GM04504 (cell line): ENCODE data around the gene ZNF735.
"Not testable (repeated sequence)": the region's sequence is repeated elsewhere in the genome, so short reads cannot be mapped to it uniquely, and the experiment has no call there.

Experiments used
- DNase-seq: peaks from one replicate; pipeline ENCODE4 v3.0.0-alpha.2; 2012; ENCODE audit warnings: low read depth

Gene ZNF735

GRCh38 chr7:64206903-64207302 lies at the start of gene ZNF735:
ZNF735 (plus strand) TSS chr7:64207203; CDS start chr7:64207203, 0 bp downstream.
- no peak for DNase-seq

DNA sequence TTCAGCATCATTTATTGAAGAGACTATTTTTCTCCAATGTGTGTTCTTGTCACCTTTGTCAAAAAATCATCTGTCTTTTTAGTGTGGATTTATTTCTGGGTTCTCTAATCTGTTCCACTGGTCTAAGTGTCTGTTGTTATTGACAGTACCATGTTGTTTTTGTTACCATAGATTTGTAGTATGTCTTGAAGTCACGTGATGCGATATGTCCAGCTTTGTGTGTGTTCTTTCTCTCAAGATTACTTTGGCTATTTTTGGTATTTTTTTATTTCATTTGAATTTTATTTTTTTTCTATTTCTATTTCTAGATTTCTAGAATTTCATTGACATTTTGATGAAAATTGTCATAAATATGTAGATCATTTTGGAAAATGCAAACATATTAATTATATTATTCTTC lies 36.0 kb upstream of the ZNF735 start:
- DNase-seq, result not testable (repeated sequence)

DNA sequence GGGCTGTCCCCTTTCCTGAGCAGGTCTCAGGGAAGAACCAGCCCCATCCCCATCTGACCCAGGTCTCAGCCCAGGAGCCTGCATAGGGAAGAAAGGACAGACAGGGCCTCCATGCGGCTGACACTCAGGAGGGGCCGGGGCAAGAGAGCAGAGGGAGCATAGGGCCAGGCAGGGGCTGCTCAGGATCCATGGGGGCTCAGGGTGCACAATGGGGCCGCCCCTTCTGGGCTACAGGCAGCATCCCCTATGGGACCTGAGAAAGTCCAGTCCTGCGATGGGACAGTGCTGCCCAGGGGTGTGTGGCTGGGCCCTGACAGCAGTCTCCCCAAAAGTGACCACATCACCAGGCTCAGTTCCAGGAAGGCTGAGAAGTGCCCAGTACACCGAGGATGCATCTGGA lies 32.7 kb upstream of the ZNF735 start:
- no peak for DNase-seq

DNA sequence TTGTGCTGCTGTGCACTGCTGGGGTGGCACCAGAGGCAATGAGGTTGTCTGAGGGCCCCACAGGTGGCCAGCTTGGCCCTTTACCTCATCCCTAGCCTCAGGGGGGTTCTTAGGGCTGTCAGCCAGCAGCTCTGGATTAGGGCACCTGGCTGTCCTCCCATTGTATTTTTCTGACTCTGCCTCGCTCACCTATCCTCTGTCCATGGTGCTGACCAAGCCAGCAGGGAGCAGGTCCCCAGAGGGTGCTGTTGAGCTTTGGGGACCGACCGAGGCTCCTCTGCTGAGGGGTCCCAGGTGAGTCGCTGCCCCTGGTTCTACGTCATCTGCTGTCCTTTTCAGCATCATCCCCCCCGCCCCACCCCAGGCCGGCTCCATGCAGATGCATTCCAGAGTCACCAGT lies 32.1 kb upstream of the ZNF735 start:
- DNase-seq, result no peak

DNA sequence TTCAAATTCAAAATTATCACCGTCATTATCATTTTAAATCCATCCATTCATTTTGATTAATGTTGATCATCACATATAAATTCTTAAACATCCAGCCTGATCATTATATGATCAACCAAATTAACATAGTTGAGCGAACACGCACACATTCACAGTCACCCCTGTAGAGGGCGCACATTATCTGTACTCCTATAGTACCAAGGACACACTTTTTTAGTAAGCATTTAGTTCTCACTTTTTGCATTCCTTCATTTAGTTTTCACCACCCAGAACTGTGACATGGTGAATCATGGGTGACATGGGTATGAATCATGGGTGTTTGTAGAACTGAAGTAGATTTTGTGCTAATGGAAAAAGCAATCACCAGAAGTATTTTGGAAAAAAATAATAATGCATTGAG lies 26.0 kb upstream of the ZNF735 start:
- no peak for DNase-seq

- DNase-seq, result no peak
Measured at GRCh38 chr7:64181586-64181985, 25.4 kb upstream of the ZNF735 start.

- DNase-seq, result no peak
Measured at GRCh38 chr7:64182036-64182790, 24.8 kb upstream of the ZNF735 start.

DNA sequence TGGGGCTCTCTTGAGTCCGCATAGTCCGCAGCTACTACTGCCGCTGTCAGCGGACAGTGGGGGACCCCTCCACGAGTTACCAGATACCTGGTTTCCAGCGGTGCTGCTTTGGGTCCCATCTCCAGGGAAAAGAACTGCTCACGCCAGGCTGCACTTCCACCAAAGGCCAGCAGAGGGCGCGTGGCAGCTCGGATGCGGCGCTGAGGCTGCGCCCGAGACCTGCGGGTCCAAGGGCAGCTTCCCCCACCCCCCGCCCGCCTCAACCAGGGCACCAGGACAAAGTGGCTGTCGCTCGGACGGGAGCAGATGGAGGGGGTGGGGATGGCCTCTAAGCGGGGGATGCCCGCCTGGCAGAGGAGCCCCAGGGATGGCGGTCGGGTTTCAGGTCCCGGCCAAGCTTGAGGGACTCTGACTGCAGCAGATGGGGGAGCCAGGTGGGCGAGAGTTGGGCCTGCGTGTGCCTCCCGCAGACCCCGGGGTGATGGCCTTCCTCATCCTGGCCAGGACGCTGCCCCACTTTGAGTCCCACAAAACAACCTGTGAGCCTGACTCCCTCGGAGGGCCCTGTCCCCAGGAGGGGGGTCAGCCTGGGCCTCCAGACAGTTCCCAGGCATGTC lies 23.8 kb upstream of the ZNF735 start:
- DNase-seq, result no peak

DNA sequence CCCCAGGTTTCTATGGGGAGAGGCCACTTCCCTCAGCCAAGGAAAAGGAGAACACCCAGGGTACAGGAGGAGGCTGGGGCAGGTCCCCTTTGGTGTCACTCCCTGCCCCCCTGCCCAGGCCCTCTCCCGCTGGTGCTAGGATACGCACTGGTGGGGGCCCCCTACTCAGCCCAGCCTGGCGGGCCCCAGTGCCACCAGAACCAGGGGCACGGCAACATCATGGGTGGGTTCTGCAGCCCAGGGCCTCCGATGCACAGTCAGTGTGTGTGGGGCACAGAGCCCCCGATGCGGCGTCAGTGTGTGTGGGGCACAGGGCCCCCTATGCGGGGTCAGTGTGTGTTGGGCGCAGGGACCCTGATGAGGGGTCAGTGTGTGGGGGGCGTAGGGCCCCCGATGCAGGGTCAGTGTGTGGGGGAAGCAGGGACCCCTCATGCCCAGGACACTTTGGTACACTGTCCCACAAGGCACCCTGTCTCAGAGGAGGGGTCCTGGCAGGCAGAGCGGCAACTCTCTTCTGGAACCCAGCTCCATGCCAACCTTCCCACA lies 23.1 kb upstream of the ZNF735 start:
- DNase-seq, result no peak

GRCh38 chr7:64184376-64184775 lies 22.6 kb upstream of the ZNF735 start:
- DNase-seq, result no peak

GRCh38 chr7:64187408-64187807 lies 19.6 kb upstream of the ZNF735 start:
- DNase-seq, result no peak

DNA sequence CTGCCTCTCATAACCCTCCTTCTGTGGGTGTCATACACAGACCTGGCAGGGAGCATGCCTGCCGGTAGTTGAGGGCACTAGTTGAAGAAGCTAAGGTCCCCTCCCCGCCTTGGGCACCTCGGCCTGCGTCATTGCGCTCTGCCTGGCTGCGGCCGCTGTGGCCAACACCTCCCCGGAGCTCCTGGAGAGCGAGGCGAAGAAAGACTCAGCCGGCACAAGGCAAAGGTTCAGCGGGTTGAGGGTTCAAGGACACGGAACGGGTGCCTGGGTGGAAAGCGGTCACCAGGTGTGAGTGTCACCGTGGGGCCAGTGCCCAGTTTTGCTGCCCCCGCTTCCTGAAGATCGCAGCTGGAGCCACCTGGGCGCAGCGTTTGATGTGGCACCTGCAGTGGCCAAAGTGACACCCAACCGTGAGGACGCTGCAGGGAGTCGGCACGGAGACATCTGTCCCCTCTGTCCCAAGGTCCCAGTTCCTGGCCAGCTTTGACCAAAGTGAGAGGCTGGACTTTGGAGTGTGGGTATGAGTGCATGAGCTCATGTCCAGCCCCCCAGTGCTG lies 14.8 kb upstream of the ZNF735 start:
- DNase-seq, result no peak

DNA sequence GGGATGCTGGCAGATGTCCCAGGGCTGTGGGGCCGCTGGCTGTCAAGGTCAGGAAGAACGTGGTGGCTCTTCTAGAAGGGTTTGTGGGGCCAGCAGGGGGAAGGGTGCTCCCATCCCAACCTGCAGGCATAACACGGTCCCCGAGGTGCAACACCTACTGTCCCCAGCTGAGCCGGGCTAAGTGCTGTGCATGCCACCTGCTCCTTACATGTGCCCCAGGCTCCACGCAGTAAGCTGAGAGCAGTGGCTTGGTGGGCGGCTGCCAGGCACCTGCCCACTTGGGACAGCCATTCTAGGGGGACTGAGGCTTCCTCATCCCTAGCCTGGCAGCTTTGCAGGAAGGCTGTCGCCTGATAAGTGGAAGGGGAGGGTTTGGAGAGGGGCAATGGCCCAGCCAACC lies 14.2 kb upstream of the ZNF735 start:
- no peak for DNase-seq

- not testable (repeated sequence) for DNase-seq
Measured at GRCh38 chr7:64219710-64220298, 12.8 kb downstream of the ZNF735 start.

DNA sequence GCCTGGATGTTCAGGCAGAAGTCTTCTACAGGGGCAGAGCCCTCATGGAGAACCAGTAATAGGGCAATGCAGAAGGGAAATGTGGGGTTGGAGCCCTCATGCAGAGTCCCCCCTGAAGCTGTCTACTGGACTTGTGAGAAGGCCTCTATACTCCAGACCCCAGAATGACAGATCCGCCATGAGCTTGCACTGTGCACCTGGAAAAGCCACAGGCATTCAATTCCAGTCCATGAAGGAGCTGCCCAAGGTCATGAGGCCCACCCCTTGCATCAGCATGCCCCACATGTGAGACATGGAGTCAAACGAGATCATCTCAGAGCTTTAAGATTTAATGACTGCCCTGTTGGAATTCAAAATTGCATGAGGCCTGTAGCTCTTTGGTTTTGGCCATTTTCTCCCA lies 16.4 kb downstream of the ZNF735 start:
- DNase-seq, result no peak

- not testable (repeated sequence) for DNase-seq
Measured at GRCh38 chr7:64228174-64228573, 21.2 kb downstream of the ZNF735 start, which contains the start of gene ZNF679. ZNF679 (plus strand) TSS chr7:64228474; CDS start chr7:64249118, 20,644 bp downstream.

- DNase-seq, result no peak
Measured at GRCh38 chr7:64266341-64266919, 59.4 kb downstream of the ZNF735 start.
